ENCODE data around the gene VRTN.
"Not testable (repeated sequence)": the region's sequence is repeated elsewhere in the genome, so short reads cannot be mapped to it uniquely, and the experiment has no call there.

VRTN gene

GRCh38 chr14:74350211-74350927 is 2.1 kb downstream of the VRTN start:
- DNase-seq, result no peak

- no peak for DNase-seq
These were observed 2.7 kb downstream of the VRTN start for GRCh38 chr14:74350928-74351323.

- no peak for DNase-seq
These were observed 8.8 kb downstream of the VRTN start for GRCh38 chr14:74356892-74357575.

- DNase-seq, result no peak
These were observed 9.3 kb downstream of the VRTN start for GRCh38 chr14:74357585-74357984.

GRCh38 chr14:74358176-74358829 is 10.0 kb downstream of the VRTN start:
- DNase-seq, result no peak

GRCh38 chr14:74360163-74360562 is 11.9 kb downstream of the VRTN start:
- no peak for DNase-seq

- peak; percentile 62 to 75 for DNase-seq
These were observed 14.2 kb downstream of the VRTN start for GRCh38 chr14:74362361-74362915.

- DNase-seq, result no peak
These were observed 16.1 kb downstream of the VRTN start for GRCh38 chr14:74364271-74364880.

- DNase-seq, result no peak
These were observed 19.8 kb downstream of the VRTN start for GRCh38 chr14:74368026-74368425.

GRCh38 chr14:74368441-74368840 is 20.2 kb downstream of the VRTN start:
- DNase-seq, result no peak

- no peak for DNase-seq
These were observed 29.9 kb downstream of the VRTN start for GRCh38 chr14:74377976-74378690.

- no peak for DNase-seq
These were observed 31.9 kb downstream of the VRTN start for GRCh38 chr14:74380172-74380571.

- DNase-seq, result no peak
These were observed 32.6 kb downstream of the VRTN start for GRCh38 chr14:74380845-74381244.

GRCh38 chr14:74381571-74381970 is 33.3 kb downstream of the VRTN start:
- DNase-seq, result not testable (repeated sequence)

GRCh38 chr14:74382231-74382630 is 34.0 kb downstream of the VRTN start:
- no peak for DNase-seq

- no peak for DNase-seq
These were observed 41.7 kb downstream of the VRTN start for GRCh38 chr14:74389980-74390379.

GRCh38 chr14:74390505-74390904 is 42.2 kb downstream of the VRTN start:
- DNase-seq, result not testable (repeated sequence)

- DNase-seq, result no peak
These were observed 43.2 kb downstream of the VRTN start for GRCh38 chr14:74391479-74391878.

- no peak for DNase-seq
These were observed 44.6 kb downstream of the VRTN start for GRCh38 chr14:74392616-74393570.

- no peak for DNase-seq
These were observed 46.3 kb downstream of the VRTN start for GRCh38 chr14:74394549-74394948.

- no peak for DNase-seq
These were observed 46.8 kb downstream of the VRTN start for GRCh38 chr14:74395094-74395493.
